Posterior vena cava (tissue), 2 donors: ENCODE measurements around the gene AGBL1. TPM values are rescaled to one million over a fixed set of nuclear protein-coding genes. Genes with fewer than 3 reads are reported as not detected.

Experiments
- DNase-seq: peaks from one replicate; pipeline ENCODE4 v3.0.0-alpha.2; 2020; ENCODE audit warnings: low spot score
- intact Hi-C, 2 donors: fragments of 100-400 bp; cut with DNase I; formaldehyde crosslinking; loops; one replicate each; pipeline versions ENCODE4 v1.14.1 to v1.14.2; 2022 to 2023
- total RNA-seq, 2 donors: library from RNA; stranded (reverse); fragmentation: NEBNext Ultra II Directional; extraction: Animal tissue kit (Norgen Biotek cat#: 25700); gene quantifications; one replicate each; pipeline ENCODE4 v1.2.1, GENCODE V29; 2021
- donor health status: DM: yes; HTN: yes; CAD: no.
- donor health status: DM: yes; HTN: yes; CAD: no.

Gene AGBL1
- total RNA-seq, 2 donors from 2014 or later, result not detected

DNA sequence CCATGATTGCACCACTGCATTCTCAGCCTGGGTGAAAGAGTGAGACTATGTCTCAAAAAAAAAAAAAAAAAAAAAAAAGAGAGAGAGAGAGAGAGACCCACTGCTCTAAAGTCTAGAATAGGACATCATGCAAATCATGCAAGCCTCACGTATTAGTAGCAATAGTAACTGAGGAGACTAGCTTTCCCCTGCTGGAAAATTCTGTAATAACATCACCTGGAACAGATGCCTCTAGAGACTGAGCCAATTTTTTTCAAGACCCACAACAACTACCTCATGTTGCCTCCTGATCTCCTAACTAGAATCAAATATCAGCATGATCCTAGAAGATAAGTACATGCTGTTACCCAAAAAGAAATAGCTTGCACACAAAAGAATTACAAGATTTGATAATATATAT lies 461.9 kb downstream of the AGBL1 start:
- intact Hi-C loops, result no loop called here
- no peak for DNase-seq

DNA sequence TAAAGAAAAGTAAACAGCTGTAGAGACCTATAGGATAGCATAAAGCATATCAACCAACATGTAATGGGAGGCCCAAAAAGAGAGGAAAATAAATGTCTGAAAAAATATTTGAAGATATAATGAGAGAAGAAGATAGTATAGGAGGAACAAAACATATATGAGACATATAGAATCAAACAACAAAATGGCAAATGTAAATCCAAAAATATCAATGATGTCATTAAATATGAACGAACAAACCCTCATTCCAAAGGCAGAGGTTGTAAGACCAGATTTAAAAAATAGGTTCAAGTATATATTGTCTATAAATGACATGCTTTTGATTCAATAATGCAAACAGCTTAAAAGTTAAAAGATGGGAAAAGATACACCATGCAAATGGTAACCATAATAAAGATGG lies 470.4 kb downstream of the AGBL1 start:
- intact Hi-C loops, result no loop called here
- no peak for DNase-seq

- intact Hi-C loops, result no loop called here
- no peak for DNase-seq
These were observed 473.4 kb downstream of the AGBL1 start for GRCh38 chr15:86553108-86553507.

DNA sequence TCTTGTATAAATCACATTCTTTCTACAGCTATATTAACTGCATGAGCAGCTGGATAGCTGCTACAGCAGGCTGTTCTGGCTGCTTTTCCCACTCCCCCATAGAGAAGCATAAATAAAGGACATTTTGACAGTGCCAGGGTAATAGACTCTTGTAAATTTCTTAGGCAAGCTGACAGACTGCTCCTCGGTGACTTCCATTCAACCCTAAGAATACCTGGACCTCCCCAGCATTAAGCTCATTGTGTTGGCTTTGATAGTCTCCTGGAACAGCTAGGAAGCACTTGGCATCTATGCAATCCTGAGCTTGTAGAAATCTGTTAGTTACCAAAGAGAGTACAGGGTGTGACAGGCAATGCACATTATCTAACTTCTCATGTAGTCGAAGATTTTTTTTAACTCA lies 475.4 kb downstream of the AGBL1 start:
- no peak for DNase-seq
- intact Hi-C loops, result no loop called here

DNA sequence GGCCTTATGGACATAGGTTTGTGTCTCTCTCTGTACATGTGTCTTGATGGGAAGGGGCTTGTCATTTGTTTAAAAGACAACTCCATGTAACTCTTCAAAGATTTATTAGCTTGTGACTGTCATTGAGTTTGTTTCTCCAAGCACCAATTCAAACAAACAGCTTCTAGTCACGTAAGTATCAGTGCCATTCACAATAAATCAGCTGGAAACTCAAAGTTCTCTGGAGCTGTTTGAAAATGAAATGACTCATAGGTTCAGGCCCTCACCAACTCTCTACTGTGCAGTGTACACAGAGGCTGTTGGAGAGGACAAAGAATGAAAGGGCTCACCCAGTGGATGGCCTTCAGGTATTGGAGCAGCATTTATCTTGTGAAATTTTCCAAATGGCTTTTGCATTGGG lies 476.3 kb downstream of the AGBL1 start:
- DNase-seq, result no peak
- intact Hi-C loops, result no loop called here

DNA sequence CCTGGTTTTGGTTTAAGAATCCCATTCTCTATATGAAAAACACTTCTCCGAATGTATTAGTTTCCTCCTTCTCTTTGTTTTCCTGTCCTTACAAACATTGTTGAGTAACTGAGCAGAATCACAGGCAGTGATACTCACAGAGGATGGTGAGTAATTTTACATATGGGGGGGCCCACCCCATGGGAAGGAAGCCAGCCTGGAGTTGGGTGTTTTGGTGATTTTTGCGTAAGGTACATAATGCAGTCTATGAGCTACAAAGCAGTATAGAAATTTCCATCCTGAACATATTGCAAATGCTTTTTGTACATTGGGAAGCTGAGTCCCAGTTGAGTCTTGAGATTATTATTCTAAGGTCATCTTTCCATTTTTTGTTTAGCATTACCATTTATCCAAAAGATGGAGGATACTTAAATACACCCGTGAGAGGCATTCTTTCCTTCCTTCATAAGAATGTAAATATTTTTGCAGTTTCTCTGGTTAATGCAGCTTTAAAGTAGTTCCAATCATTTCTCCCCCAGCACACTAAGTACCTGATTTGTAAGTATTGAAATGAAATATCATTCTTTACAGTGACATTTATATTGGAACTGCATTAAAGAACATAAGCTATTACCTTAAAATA lies 476.8 kb downstream of the AGBL1 start:
- no peak for DNase-seq
- intact Hi-C loops, result no loop called here

GRCh38 chr15:86557018-86557550 lies 477.4 kb downstream of the AGBL1 start:
- DNase-seq, result no peak
- intact Hi-C loops, result no loop called here

GRCh38 chr15:86558252-86558651 lies 478.6 kb downstream of the AGBL1 start:
- DNase-seq, result no peak
- intact Hi-C loops, result no loop called here

DNA sequence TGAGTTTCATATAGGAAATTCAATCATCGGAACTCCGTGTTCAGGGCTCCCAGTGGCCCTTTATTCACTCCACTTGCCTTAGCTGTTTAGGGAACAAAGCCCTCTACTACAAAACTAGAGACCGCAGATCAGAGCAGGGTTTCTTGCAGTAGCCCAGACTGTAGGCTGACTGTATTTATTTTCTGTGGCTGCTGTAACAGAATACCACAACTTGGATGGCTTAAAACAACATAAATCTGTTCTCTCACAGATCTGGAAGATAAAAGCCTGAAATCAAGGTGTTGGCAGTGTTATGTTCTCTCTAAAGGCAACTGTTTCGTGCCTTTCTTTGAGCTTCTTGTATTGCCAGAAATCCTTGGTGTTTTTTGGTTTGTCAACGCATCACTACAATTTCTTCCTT lies 479.0 kb downstream of the AGBL1 start:
- intact Hi-C loops, result no loop called here
- no peak for DNase-seq

GRCh38 chr15:86568378-86568777 lies 488.7 kb downstream of the AGBL1 start:
- intact Hi-C loops, result no loop called here
- no peak for DNase-seq

DNA sequence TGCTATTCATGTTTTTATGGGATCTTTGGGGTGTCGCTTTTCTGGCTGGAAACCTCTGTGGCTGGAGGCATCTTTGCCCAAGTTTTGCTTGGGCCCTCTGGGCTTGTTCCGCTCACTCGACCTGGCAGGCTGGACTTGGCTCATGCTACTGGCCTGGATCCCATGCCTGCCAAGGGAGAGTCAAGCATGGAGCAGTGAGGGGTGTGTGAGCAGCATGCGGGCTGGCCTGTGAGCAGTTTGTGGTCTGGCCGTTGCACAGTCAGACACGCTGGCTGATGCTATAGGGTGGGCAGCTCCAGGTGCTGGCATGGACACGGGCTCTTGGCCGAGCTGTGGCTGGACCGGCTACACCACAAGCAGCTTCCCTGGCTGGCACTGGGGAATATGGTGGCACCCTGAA lies 491.1 kb downstream of the AGBL1 start:
- no peak for DNase-seq
- intact Hi-C loops, result no loop called here

DNA sequence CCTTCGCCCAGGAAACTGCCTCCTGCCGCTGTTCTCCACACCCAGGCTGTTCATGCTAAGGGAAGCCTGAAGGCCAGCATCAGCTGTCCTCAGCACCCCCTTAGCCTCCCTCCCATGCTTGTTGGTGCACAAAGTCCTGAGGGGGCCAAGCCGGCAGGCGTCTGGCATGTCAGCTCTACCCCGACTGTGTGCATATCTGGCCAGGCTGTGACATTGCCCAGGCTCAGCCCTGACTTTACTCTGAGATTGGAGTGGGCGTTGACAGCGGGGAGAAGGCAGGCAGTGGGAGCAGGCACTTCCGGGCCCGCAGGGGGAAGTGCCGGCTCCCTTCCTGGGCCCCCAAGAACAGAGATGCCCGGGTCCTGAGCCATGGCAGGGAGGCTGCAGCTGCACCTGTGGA lies 492.2 kb downstream of the AGBL1 start:
- no peak for DNase-seq
- intact Hi-C loops, result no loop called here

DNA sequence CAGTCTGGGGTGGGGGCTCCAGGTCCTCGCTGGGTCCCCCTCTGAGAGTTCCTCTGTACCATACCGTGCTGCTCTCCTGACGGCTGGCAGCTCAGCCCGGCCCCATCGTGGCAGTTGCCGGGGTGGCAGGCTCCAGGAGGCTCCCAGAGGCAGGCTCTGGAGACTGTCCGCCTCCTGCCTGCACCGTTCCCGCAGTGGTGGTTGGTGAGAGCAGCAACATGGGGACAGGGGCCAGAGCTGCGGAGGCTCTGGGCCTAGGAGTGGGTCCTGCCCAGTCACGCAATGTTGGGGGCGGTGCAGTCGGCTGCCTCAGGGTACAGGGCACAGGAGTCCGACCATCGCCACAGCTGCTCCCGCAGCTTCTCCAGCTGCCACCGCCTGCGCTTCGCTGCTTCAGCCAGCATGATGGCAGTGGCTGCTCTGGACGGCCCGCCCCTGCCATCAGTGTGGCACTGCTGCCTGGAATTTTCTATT lies 492.7 kb downstream of the AGBL1 start:
- DNase-seq, result no peak
- intact Hi-C loops, result no loop called here

GRCh38 chr15:86573476-86573875 lies 493.8 kb downstream of the AGBL1 start:
- intact Hi-C loops, result no loop called here
- no peak for DNase-seq

- DNase-seq, result no peak
- intact Hi-C loops, result no loop called here
These were observed 508.7 kb downstream of the AGBL1 start for GRCh38 chr15:86588413-86588812.

- intact Hi-C loops, result no loop called here
- DNase-seq, result no peak
These were observed 510.8 kb downstream of the AGBL1 start for GRCh38 chr15:86590461-86590860.

GRCh38 chr15:86591158-86591557 lies 511.5 kb downstream of the AGBL1 start:
- DNase-seq, result no peak
- intact Hi-C loops, result no loop called here

- DNase-seq, result peak; percentile 85
- intact Hi-C loops, result no loop called here
These were observed 512.5 kb downstream of the AGBL1 start for GRCh38 chr15:86591994-86592735.

DNA sequence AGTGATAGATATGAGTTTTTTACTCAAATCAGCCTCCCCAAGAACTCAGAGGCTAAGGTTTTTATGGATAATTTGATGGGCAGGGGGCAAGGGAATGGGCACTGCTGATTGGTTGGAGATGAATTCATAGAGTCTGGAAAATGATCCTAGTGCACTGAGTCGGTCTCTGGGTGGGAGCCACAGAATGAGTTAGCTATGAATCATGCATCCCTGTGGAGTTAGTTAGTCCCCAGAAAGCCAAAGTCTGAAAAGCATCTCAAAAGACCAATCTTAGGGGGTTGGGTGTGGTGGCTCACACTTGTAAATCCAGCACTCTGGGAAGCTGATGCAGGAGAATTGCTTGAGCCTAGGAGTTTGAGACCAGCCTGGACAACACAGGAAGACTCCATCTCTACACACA lies 516.1 kb downstream of the AGBL1 start:
- intact Hi-C loops, result no loop called here
- no peak for DNase-seq

DNA sequence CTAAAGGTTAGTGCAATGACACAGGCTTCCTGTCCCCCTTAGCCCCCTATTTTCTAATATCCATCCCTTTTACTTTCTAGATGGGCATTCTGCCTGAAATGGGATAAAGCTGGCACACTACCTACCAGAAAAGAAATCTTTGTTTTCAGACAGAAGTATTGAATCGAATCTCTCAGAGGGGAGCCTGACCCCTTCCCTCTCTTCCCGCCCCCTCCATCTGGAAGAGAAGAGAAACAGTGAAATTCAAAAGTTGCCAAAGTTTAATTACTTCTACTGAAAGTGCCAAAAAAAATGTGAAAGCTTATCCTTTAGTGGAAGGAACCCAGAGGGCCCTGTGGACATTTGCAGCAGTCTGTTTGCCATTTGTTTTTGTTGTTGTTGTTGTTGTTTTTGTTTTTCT lies 523.8 kb downstream of the AGBL1 start:
- intact Hi-C loops, result no loop called here
- no peak for DNase-seq
